Stimulated activated CD8-positive, alpha-beta memory T cell treated with anti-CD3 and anti-CD28 coated beads, Interleukin-7, amount 100 ng/mL, for 4 hours (primary cell): ENCODE results near the gene ARMH4.

Experiments used
- DNase-seq, 2 donors: peaks; one replicate each; pipeline ENCODE4 v3.0.0-alpha.2; 2020; ENCODE audit warnings: low read depth in 2 of 2

ARMH4 gene

GRCh38 chr14:57962325-57963035 lies 189.5 kb downstream of the ARMH4 start:
- DNase-seq = no peak

GRCh38 chr14:57961786-57962060 lies 190.3 kb downstream of the ARMH4 start:
- DNase-seq = no peak

GRCh38 chr14:57960946-57961785 lies 190.8 kb downstream of the ARMH4 start:
- DNase-seq = no peak

- no peak for DNase-seq
Observed at GRCh38 chr14:57957441-57957840, 194.6 kb downstream of the ARMH4 start.
